HG02763 (cell line): ENCODE results near the gene STAB1.

Source experiments
- ATAC-seq: cut with Tn5 transposase; IDR thresholded peaks from one replicate; pipeline ENCODE4 v1.9.1; 2021; ENCODE audit warnings: mild to moderate bottlenecking, moderate library complexity; ENCODE audit not compliant: unreplicated experiment

The STAB1 gene, protein sequence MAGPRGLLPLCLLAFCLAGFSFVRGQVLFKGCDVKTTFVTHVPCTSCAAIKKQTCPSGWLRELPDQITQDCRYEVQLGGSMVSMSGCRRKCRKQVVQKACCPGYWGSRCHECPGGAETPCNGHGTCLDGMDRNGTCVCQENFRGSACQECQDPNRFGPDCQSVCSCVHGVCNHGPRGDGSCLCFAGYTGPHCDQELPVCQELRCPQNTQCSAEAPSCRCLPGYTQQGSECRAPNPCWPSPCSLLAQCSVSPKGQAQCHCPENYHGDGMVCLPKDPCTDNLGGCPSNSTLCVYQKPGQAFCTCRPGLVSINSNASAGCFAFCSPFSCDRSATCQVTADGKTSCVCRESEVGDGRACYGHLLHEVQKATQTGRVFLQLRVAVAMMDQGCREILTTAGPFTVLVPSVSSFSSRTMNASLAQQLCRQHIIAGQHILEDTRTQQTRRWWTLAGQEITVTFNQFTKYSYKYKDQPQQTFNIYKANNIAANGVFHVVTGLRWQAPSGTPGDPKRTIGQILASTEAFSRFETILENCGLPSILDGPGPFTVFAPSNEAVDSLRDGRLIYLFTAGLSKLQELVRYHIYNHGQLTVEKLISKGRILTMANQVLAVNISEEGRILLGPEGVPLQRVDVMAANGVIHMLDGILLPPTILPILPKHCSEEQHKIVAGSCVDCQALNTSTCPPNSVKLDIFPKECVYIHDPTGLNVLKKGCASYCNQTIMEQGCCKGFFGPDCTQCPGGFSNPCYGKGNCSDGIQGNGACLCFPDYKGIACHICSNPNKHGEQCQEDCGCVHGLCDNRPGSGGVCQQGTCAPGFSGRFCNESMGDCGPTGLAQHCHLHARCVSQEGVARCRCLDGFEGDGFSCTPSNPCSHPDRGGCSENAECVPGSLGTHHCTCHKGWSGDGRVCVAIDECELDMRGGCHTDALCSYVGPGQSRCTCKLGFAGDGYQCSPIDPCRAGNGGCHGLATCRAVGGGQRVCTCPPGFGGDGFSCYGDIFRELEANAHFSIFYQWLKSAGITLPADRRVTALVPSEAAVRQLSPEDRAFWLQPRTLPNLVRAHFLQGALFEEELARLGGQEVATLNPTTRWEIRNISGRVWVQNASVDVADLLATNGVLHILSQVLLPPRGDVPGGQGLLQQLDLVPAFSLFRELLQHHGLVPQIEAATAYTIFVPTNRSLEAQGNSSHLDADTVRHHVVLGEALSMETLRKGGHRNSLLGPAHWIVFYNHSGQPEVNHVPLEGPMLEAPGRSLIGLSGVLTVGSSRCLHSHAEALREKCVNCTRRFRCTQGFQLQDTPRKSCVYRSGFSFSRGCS (N-terminal part only)

DNA sequence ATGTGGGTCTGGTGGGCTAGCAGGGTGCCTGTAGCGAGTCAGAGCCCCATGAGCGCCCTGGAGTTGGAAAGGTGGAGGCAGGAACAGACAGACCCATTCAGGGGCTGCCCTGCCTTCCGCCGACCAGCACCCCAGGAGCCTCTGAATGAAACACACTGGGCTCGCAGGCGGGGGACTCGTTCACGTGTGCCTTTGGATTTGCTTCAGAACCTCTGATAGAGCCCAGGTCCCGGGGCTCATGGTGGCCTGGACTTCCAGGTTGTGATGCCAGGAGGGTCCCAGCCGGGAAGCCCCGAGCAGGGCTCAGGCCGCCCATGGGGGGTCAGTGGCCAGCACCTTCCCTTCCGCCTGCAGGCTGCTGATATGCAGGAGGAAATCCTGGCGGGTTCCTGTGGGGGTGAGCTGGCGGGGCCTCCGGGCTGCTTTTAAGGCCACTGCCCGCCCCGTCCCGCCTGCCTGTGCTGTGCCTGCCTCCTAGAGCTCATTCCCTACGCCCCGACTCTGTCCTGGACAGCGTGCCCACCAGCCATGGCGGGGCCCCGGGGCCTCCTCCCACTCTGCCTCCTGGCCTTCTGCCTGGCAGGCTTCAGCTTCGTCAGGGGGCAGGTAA lies at the start of gene STAB1:
Gene STAB1, plus strand, starts transcription at position 453 of the 610 bp plus-strand sequence. Its CDS starts 76 bp downstream, at position 529.
- no peak for ATAC-seq

DNA sequence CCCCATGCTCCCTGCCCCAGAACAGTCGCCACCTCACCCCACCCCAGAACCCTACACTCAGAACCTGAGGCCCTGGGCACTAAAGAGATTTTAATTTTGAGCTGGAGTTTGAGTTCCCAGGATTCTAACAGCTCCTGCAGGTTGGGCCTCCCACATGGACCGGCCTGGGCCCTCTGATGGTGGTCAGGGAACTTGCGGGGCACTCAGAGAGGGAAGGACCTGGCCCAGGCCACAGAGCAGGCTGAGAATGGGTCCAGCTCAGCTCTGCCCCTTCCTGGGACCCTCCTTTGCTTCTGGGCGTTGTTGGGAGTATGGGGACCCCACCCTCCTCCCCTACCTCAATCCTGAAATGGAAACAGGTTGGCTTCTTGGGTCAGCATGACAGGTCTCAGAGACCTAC lies 49.1 kb upstream of the STAB1 start:
- ATAC-seq = no peak

DNA sequence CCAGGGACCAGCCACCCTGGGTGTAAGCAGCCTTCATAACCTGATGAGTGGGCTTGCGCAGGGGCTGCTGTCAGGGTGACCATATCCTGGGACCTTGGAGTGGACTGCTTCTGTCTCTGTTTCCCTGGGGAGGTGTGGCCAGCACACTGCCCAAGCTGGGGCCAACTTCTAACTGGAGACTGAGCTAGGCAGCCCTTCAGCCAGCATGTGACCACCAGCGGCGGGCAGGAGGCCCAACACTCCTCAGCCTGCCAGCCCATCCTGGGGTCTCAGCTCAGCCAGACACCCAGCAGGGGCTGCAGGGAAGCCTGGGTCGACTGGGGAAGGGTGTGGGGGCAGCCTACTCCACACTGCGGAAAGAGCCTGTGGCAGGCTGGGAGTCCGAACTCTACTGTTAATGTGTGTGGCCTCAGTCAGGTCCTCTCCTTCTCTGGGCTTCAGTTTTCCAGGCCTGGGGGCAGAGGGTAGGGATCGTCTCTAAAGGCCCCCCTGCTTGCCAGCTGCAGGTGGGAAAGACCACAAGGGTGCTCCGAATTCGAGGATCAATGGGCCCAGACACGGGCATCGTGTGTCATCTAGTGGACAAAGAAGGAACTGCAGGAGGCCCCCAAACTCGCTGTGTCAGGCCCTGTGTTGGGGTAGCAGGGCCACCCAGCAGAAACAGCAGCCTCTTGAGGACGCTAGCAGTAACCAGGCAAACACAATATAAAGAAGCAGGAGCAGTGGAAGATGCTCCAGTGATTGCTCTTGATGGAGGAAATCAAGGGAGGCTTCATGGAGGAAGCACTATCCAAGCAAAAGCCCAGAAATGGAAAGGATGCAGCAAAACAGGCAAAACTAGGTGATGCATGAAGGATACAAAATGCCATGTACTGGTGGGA lies 48.3 kb upstream of the STAB1 start:
- ATAC-seq = no peak

DNA sequence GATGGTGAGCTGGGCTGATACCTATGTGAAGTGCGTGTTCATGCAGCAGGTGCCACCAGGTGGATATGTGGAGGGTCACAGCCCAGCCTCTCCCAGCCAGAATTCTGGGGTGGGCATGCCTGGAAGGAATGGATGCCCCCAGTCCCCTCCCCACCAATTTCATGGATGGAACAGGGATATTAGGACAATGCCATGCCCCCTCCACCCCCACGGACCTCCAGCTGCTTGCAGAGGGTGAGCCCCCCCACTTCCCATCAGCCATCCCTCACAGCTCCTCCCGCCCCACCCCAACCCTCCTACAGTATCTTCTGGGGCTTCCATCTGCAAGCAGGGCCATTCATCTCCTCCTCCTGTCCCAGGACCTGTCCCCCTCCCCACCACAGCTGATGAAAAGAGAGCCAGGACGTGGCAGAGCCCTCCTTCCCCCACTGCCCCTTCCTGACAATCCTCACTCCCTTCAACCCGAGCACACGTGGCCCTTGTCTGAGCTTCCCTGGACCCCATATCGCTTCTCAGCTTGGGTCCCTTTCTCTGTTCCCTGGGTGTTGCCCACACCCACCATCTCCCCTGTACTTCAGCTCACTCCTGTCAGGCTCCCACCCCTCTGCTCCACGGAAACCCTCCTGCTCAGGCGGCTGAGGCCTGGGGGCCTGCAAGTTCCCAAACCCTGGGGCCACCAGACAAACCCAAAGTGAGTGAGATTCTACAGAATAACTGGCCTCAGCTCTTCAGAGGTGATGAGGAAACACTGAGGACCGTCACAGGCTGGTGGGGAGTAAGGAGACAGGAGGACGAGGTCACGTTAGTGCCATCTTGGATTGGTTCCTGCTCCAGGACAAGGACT lies 47.4 kb upstream of the STAB1 start:
- no peak for ATAC-seq

DNA sequence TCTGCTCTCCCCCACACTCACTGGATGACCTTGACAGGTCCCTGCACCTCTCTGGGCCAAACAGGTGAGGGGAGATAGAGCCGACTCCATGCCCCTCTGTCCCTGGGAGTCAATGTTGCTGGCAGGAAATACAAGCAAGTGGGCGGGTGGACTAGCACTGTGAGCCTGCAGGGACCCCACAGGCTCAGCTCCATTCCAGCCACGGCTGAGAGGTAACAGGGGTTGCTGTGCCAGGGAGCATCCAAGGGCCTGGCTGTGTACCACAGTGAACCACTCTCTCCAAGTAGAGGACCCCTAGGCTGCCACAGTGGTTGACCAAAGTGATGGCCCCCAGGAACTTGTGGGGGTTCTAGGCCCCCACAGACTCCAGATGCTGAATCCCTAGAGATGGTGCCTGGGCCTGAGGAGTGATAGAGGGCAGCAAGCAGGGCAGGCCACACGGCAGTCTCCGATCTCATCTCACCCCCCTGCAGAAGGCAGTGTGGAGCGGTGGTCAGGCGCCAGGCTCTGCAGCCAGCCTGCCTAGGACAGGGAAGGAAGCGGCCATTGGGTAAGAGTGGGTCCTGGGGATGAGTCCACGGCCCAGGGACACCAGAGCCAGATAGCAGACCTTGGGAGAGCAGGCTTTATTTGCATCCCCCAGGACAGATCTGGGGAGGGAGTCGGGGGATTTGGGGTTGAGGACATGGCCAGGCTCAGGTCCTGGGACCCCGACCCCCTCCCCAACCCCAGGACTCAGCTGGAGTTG lies 44.5 kb upstream of the STAB1 start:
- ATAC-seq = no peak

DNA sequence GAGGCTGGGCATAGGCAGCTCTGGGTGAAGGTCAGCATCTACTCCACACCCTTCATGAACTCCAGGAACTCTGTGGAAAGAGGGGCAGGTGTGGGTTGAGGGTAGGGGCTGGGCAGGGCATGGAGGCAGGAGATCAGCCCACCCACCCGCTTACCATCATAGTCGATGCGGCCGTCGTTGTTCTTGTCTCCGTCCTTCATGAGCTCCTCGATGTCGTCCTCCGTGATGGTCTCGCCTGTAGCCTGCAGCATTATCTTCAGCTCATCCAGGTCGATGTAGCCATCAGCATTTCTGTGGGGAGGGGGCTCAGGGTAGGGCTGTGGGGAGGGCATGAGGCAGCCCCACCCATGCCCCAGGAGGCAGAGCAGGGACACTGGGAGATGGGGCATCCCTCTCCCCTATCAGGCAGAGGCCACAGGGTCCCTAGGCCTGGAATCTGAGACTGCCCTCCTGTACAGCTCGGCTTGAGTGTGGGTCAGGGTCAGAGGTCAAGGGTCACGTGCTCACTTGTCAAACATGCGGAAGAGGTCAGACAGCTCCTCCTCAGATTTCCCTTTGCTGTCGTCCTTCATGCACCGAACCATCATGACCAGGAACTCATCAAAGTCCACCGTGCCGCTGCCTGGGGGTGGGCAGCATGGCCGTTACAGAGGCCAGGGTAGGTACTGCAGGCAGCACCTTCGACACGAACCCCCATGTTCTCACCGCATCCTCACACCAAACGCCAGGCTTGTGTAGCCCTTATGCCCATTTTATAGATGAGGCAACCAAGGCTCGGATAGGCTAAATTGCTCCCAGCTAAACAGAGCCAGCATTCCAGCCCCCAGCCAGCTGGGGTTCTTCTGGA lies 43.7 kb upstream of the STAB1 start:
- ATAC-seq = no peak

DNA sequence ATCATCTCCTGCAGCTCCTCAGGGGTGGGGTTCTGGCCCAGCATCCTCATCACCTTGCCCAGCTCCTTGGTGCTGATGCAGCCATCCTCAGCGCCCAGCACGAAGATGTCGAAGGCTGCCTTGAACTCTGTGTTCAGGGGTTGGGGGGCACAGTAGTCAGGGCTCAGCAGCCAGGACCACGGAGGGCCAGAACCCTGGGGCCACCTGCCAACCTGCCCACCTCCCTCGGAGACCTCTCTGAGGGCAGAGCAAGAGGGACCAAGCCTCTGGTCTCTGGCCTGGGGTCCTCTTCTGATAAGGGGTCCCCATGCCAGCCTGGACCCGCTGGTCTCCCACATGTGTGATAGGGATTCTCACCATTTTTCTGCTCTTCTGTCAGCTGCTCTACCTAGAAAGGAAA lies 43.0 kb upstream of the STAB1 start:
- ATAC-seq = no peak

DNA sequence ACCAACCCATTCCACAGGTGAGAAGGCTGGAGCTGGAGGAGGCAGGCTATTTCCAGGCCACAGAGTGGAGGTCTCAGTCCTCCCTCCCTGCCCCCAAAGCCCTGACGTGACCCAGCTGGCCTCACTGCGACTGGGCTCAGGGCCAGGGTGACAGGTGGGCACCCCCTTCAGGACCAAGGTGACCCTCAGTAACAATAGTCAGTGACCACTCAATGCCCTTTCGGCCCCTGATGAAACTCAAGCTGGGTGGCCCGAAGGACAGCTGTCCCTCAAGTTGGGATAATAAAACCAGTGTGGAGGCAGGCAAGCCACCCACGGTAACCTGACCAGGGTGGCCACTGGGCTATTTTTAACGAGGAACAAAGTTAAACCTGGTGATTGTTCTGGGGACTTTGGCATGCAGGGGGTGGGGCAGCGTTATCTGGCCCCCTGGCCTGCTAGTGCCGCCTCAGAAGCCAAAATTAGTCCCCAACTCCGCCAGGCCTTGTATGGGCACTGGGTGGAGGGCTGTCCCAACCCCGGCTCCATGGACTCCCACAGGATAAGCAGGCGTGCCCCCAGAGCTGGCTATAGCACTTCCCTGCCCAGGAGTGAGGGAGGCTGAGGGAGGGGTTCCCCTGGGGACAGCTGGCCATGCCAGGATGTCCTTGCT lies 42.4 kb upstream of the STAB1 start:
- ATAC-seq = no peak

DNA sequence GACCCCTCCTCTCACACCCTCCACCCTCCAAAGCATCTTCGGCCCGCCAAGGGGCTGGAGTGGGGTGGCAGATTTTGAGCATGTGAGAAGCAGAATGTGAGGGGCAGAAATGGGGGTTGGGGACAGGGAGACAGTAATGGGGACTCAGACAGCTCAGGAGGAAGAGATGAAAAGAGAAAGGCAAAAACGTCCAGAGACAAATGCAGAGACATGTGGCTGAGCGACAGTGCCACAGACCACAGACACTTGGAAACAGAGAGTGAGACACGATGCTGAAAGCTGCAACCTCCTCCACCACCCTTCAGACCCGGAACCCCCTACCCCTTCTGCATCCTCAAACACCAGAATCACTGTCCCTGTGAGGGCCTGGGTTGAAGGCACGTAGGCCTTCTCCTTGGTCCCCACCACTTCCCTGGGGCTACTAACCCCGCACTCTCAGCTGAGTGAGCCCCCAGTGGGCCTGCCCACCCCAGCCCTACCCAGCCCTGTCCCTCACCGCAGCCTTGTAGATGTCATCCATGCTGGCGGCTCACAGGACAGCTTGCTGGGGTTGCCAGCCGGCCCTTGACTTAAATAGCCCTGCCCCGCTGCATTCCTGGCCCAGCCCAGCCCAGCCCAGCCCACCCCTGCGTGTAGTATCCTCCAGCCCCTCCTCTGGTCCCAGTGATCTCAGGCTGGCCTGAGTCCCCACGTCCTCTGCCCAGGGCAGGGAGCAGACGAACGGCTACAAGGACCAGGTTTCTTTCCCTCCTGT lies 41.5 kb upstream of the STAB1 start, which contains the start of gene TNNC1:
Gene TNNC1, minus strand, starts transcription at position 546 of the 754 bp plus-strand sequence. Its CDS starts 26 bp downstream, at position 520.
- ATAC-seq = no peak

DNA sequence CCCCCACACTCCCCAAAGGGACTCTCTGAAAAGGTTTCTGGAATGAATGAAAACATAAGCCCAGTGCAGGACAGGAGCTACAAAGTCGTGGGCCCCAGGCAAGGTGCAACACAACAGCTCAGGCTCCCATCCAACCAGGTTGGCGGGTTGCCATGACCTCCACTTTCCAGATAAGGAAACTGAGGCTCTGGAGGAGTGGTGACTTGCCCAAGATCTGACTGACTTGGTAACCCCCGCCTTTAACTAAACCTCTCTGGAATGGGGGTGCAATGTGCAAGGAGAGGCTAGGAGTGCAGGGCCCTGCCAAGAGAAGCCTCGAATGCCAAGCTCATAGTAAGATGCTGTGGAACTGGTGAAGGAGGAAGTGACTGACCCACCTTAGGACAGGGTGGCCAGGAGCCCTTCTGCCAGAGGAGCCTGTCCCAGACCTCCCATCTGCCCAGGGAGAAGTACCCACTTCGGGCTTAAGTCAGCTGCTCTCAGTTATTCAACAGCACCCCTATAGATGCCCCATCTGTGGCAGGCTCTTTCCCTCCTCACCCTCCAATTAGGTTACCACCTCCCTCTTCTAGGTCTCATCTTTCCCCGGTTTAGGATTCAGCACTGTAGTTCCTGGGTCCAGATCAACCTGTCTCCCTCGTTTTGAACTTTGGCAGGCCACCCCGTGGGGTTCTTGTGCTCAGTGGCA lies 40.7 kb upstream of the STAB1 start:
- ATAC-seq = no peak

DNA sequence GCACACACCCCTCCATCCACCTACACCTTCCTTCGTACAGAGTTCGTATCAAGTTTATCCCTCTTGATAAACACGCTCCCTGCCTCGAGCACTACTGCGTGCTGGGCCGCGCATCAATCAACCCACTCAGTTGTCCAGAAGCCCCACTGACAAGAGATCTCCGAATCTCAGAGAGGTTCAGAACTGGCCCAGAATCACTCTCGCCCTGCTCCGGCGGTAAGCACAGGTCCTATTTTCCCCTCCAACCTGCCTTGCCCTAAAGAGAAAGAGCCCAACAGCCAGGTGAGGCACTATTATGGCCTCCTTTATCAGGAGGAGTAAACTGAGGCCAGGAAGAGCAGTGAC lies 40.2 kb upstream of the STAB1 start:
- ATAC-seq = no peak

DNA sequence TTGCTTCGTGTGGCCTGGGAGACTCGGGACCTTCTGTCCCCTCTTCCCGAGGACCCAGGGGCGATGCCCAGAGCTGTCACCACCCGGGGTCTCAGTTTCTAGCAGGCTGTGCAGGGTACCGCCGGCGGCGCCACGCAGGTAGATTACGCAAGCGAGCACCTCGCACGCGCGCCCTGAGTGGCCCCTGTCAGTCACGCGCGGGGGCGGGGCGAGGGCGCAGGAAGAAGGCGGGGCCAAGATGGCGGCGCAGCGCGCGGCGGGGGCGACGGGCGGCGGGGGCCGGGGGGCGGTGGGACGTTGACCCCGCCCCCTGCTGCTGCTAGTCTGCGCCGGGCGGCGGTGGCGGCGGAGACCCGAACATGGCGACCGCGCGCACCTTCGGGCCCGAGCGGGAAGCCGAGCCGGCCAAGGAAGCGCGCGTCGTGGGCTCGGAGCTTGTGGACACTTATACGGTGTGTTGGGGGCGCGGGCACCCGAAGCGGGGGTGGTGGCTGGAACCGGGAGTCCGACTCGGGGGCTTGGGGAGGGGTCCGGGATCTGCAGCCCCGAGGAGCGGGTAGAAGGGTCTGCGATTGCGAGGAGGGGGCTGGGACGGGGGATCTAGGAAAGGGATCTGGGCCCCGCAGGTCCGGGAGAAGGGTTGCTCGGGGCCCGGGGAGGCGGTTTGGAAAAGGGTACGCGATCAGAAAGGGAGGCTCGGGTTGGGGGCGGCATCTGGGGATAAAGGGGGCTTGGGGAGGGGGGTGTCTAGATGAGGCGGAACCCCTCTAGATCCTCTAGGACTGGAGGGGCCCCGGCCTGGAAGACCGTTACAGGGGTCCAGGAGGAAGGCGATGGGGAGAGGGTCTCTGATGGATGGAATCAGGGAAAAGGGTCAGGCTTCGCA lies 39.6 kb upstream of the STAB1 start, which contains the start of gene NISCH:
Gene NISCH, plus strand, starts transcription at position 322 of the 886 bp plus-strand sequence. Its CDS starts 38 bp downstream, at position 360.
- ATAC-seq = peak; percentile 85

DNA sequence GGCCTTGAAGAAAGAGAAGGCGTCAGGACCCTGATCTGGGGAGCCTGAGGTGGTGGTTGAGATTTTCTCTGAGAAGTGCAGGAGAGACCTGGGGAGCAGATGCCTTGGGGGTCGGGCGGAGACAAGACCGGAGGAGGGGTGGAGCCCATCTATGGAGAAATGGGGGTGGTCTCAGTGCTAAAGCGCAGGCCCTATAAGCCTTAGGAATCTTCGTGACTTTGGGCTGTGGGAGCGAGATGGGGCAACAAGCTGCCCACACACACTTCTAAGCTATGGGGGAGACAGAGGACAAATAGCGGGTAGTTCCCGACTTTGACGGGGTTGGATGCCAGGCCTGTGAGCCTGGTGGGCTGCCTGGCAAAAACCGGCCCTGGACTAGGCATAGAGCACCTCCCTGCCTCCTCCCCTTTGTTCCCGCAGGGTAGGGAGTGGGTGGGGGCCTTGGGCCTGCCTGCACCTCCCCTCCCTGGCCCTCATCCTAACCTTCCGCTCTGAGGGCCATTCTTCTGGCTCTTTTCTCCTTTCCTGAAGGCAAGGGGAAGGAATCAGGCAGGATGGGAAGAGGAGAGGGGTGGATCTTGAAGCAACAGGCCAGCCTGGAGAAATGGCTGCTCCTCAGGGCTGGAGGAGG lies 38.9 kb upstream of the STAB1 start:
- no peak for ATAC-seq

DNA sequence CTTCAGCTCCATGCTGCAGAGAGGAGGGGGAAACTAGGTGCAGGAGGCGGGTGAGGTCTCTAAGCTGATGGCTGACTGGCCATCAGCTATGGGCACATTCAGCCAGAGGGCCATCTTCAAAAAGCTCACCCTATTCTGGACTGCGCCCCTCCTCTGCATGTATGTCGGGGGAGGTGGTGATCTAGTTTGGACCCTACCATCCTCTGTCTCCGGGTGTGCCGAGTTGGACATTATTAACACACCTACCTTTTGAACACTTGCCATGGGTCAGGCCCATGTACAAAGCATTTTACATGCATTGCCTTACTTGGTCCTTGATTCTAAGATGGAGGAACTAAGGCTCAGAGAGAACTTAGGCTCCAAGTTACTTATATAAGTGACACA lies 38.3 kb upstream of the STAB1 start:
- no peak for ATAC-seq
